Kidney capillary endothelial cell (primary cell): ENCODE results near the gene CMSS1.
"Not testable (repeated sequence)": the region's sequence is repeated elsewhere in the genome, so short reads cannot be mapped to it uniquely, and the experiment has no call there.

Source experiments
- DNase-seq: peaks from one replicate; pipeline ENCODE4 v3.0.0-alpha.2; 2018; ENCODE audit warnings: low spot score

CMSS1 gene

GRCh38 chr3:100184948-100185570, 367.4 kb downstream of the CMSS1 start:
- peak; percentile 26 for DNase-seq

GRCh38 chr3:100185847-100186246, 368.2 kb downstream of the CMSS1 start:
- DNase-seq = no peak

GRCh38 chr3:100189444-100189964, 371.8 kb downstream of the CMSS1 start:
- no peak for DNase-seq

- no peak for DNase-seq
These were observed 377.7 kb downstream of the CMSS1 start for GRCh38 chr3:100195375-100195774.

GRCh38 chr3:100197876-100198275, 380.2 kb downstream of the CMSS1 start:
- no peak for DNase-seq

- DNase-seq = no peak
These were observed 381.1 kb downstream of the CMSS1 start for GRCh38 chr3:100198579-100199269.

- no peak for DNase-seq
These were observed 387.5 kb downstream of the CMSS1 start for GRCh38 chr3:100205171-100205570.

- DNase-seq = no peak
These were observed 389.0 kb downstream of the CMSS1 start for GRCh38 chr3:100206687-100207086.

- DNase-seq = no peak
These were observed 390.2 kb downstream of the CMSS1 start for GRCh38 chr3:100207886-100208285.

GRCh38 chr3:100209169-100209568, 391.5 kb downstream of the CMSS1 start:
- DNase-seq = no peak

- DNase-seq = peak; percentile 4
These were observed 392.5 kb downstream of the CMSS1 start for GRCh38 chr3:100209948-100210771.

- DNase-seq = peak; percentile 50
These were observed 393.1 kb downstream of the CMSS1 start for GRCh38 chr3:100210772-100211135.

- DNase-seq = no peak
These were observed 396.4 kb downstream of the CMSS1 start for GRCh38 chr3:100213891-100214573.

GRCh38 chr3:100214574-100214964, 396.9 kb downstream of the CMSS1 start:
- DNase-seq = no peak

GRCh38 chr3:100216713-100217112, 399.1 kb downstream of the CMSS1 start:
- no peak for DNase-seq

- no peak for DNase-seq
These were observed 403.5 kb downstream of the CMSS1 start for GRCh38 chr3:100221159-100221558.

GRCh38 chr3:100225193-100225592, 407.5 kb downstream of the CMSS1 start:
- no peak for DNase-seq

- no peak for DNase-seq
These were observed 408.2 kb downstream of the CMSS1 start for GRCh38 chr3:100225883-100226282.

GRCh38 chr3:100226712-100227429, 409.2 kb downstream of the CMSS1 start:
- DNase-seq = no peak

- DNase-seq = no peak
These were observed 409.9 kb downstream of the CMSS1 start for GRCh38 chr3:100227511-100227921.

GRCh38 chr3:100228247-100228646, 410.6 kb downstream of the CMSS1 start:
- no peak for DNase-seq

GRCh38 chr3:100229188-100229587, 411.5 kb downstream of the CMSS1 start:
- not testable (repeated sequence) for DNase-seq
